ENCODE results near the gene PLCH1. TPM values are rescaled to one million over a fixed set of nuclear protein-coding genes. Genes with fewer than 3 reads are reported as not detected.
"Not testable (repeated sequence)": the region's sequence is repeated elsewhere in the genome, so short reads cannot be mapped to it uniquely, and the experiment has no call there.

Gene PLCH1
- polyA plus RNA-seq, 6 donors from 2014 or later = not detected

GRCh38 chr3:155637567-155637966, 107.3 kb downstream of the PLCH1 start:
- DNase-seq (no peak), ATAC-seq (ENCODE audit: low read depth in 2 of 2) (no peak)
- no peaks in the 10 kb centered on the region for H3K27me3 Mint-ChIP-seq
- no peak overlapping the region for H3K27ac Mint-ChIP-seq
- H3K4me3 Mint-ChIP-seq = no peak overlapping the region
- H3K4me1 Mint-ChIP-seq = no peaks in the 10 kb centered on the region
- H3K36me3 Mint-ChIP-seq = no peaks in the 10 kb centered on the region
- H3K9me3 Mint-ChIP-seq = no peaks in the 10 kb centered on the region

- H3K4me3 Mint-ChIP-seq = no peak overlapping the region
- H3K36me3 Mint-ChIP-seq = no peaks in the 10 kb centered on the region
- ATAC-seq (ENCODE audit: low read depth in 2 of 2) (no peak), DNase-seq (no peak)
- H3K9me3 Mint-ChIP-seq = no peaks in the 10 kb centered on the region
- no peak overlapping the region for H3K27ac Mint-ChIP-seq
- no peaks in the 10 kb centered on the region for H3K4me1 Mint-ChIP-seq
- H3K27me3 Mint-ChIP-seq = no peaks in the 10 kb centered on the region
Observed at GRCh38 chr3:155635056-155635455, 109.8 kb downstream of the PLCH1 start.

GRCh38 chr3:155634121-155634719, 110.7 kb downstream of the PLCH1 start:
- DNase-seq (no peak), ATAC-seq (ENCODE audit: low read depth in 2 of 2) (no peak)
- H3K4me1 Mint-ChIP-seq = no peaks in the 10 kb centered on the region
- no peaks in the 10 kb centered on the region for H3K9me3 Mint-ChIP-seq
- H3K27ac Mint-ChIP-seq = no peak overlapping the region
- H3K4me3 Mint-ChIP-seq = no peak overlapping the region
- no peaks in the 10 kb centered on the region for H3K36me3 Mint-ChIP-seq
- H3K27me3 Mint-ChIP-seq = no peaks in the 10 kb centered on the region

- H3K4me3 Mint-ChIP-seq = no peak overlapping the region
- H3K27ac Mint-ChIP-seq = no peak overlapping the region
- DNase-seq (no peak), ATAC-seq (ENCODE audit: low read depth in 2 of 2) (no peak)
- no peaks in the 10 kb centered on the region for H3K9me3 Mint-ChIP-seq
- H3K36me3 Mint-ChIP-seq = no peaks in the 10 kb centered on the region
- no peaks in the 10 kb centered on the region for H3K4me1 Mint-ChIP-seq
- H3K27me3 Mint-ChIP-seq = no peaks in the 10 kb centered on the region
Observed at GRCh38 chr3:155631323-155632019, 113.4 kb downstream of the PLCH1 start.

- Mint-ChIP-seq H3K27me3 (no peaks in the 10 kb centered on the region), H3K36me3 (no peaks in the 10 kb centered on the region), H3K27ac (no peak overlapping the region), H3K4me3 (no peak overlapping the region), H3K4me1 (no peaks in the 10 kb centered on the region), H3K9me3 (peaks cover 0 to 7% (median 0%) of the 10 kb centered on the region in 7 donors)
- ATAC-seq (ENCODE audit: low read depth in 2 of 2) (no peak), DNase-seq (no peak)
Observed at GRCh38 chr3:155629556-155629955, 115.3 kb downstream of the PLCH1 start.

- Mint-ChIP-seq H3K27ac (no peak overlapping the region), H3K27me3 (no peaks in the 10 kb centered on the region), H3K9me3 (peaks cover 0 to 7% (median 0%) of the 10 kb centered on the region in 7 donors), H3K4me1 (no peaks in the 10 kb centered on the region), H3K4me3 (no peak overlapping the region), H3K36me3 (no peaks in the 10 kb centered on the region)
- ATAC-seq (ENCODE audit: low read depth in 2 of 2) = no peak
- DNase-seq = no peak
Observed at GRCh38 chr3:155629056-155629455, 115.8 kb downstream of the PLCH1 start.

- not testable (repeated sequence) for ATAC-seq (ENCODE audit: low read depth in 2 of 2); DNase-seq; H3K27ac Mint-ChIP-seq; H3K27me3 Mint-ChIP-seq; H3K36me3 Mint-ChIP-seq; H3K4me3 Mint-ChIP-seq; H3K4me1 Mint-ChIP-seq
- H3K9me3 Mint-ChIP-seq = peaks cover 0 to 12% (median 3%) of the 10 kb centered on the region in 7 donors
Observed at GRCh38 chr3:155622647-155623046, 122.2 kb downstream of the PLCH1 start.

- H3K27me3 Mint-ChIP-seq; H3K27ac Mint-ChIP-seq; H3K36me3 Mint-ChIP-seq; ATAC-seq (ENCODE audit: low read depth in 2 of 2); DNase-seq; H3K4me1 Mint-ChIP-seq; H3K4me3 Mint-ChIP-seq: not testable (repeated sequence)
- peaks cover 0 to 15% (median 6%) of the 10 kb centered on the region in 7 donors for H3K9me3 Mint-ChIP-seq
Observed at GRCh38 chr3:155620552-155620951, 124.3 kb downstream of the PLCH1 start.

GRCh38 chr3:155619118-155619915, 125.6 kb downstream of the PLCH1 start:
- DNase-seq = no peak
- Mint-ChIP-seq H3K36me3 (peaks cover 3 to 9% of the 10 kb centered on the region in 2 donors), H3K27ac (no peak overlapping the region), H3K4me3 (no peak overlapping the region), H3K9me3 (peaks cover 5 to 24% (median 9%) of the 10 kb centered on the region in 7 donors), H3K4me1 (no peaks in the 10 kb centered on the region), H3K27me3 (peaks cover 0 to 5% (median 0%) of the 10 kb centered on the region in 3 donors)
- no peak for ATAC-seq (ENCODE audit: low read depth in 2 of 2)

GRCh38 chr3:155618543-155618942, 126.3 kb downstream of the PLCH1 start:
- Mint-ChIP-seq H3K9me3 (peaks cover 5 to 32% (median 17%) of the 10 kb centered on the region in 7 donors), H3K36me3 (peaks cover 5 to 13% of the 10 kb centered on the region in 2 donors)

GRCh38 chr3:155617346-155617925, 127.4 kb downstream of the PLCH1 start:
- DNase-seq = no peak
- no peaks in the 10 kb centered on the region for H3K4me1 Mint-ChIP-seq
- H3K27me3 Mint-ChIP-seq = peaks cover 0 to 5% (median 0%) of the 10 kb centered on the region in 3 donors
- H3K27ac Mint-ChIP-seq = no peak overlapping the region
- H3K36me3 Mint-ChIP-seq = peaks cover 5 to 13% of the 10 kb centered on the region in 2 donors
- H3K4me3 Mint-ChIP-seq = no peak overlapping the region
- H3K9me3 Mint-ChIP-seq = peaks cover 5 to 41% (median 18%) of the 10 kb centered on the region in 7 donors
- ATAC-seq (ENCODE audit: low read depth in 2 of 2) = no peak

More at GRCh38 chr3:155618543-155618942, 126.3 kb downstream of the PLCH1 start:
- Mint-ChIP-seq H3K4me3 (no peak overlapping the region), H3K27me3 (peaks cover 0 to 5% (median 0%) of the 10 kb centered on the region in 3 donors), H3K4me1 (no peaks in the 10 kb centered on the region), H3K27ac (no peak overlapping the region)
- ATAC-seq (ENCODE audit: low read depth in 2 of 2) = no peak
- no peak for DNase-seq

- not testable (repeated sequence) for DNase-seq; H3K27me3 Mint-ChIP-seq; H3K4me3 Mint-ChIP-seq; ATAC-seq (ENCODE audit: low read depth in 2 of 2); H3K4me1 Mint-ChIP-seq; H3K27ac Mint-ChIP-seq
- H3K9me3 Mint-ChIP-seq = peaks cover 9 to 46% (median 25%) of the 10 kb centered on the region in 7 donors
- peaks cover 5 to 13% of the 10 kb centered on the region in 2 donors for H3K36me3 Mint-ChIP-seq
Observed at GRCh38 chr3:155615141-155615540, 129.7 kb downstream of the PLCH1 start.

GRCh38 chr3:155614410-155614809, 130.5 kb downstream of the PLCH1 start:
- Mint-ChIP-seq H3K9me3 (peaks cover 9 to 51% (median 29%) of the 10 kb centered on the region in 7 donors), H3K36me3 (peaks cover 9 to 16% of the 10 kb centered on the region in 2 donors)
- H3K27me3 Mint-ChIP-seq; H3K27ac Mint-ChIP-seq; ATAC-seq (ENCODE audit: low read depth in 2 of 2); H3K4me1 Mint-ChIP-seq; H3K4me3 Mint-ChIP-seq; DNase-seq: not testable (repeated sequence)

All from naive B cell (primary cell).